HG03066 (cell line): Measurements from ENCODE around the gene ATP10A.
"Not testable (repeated sequence)": the region's sequence is repeated elsewhere in the genome, so short reads cannot be mapped to it uniquely, and the experiment has no call there.

Source experiments
- ATAC-seq: cut with Tn5 transposase; IDR thresholded peaks from one replicate; pipeline ENCODE4 v1.9.1; 2021; ENCODE audit warnings: low read depth; ENCODE audit not compliant: unreplicated experiment

ATP10A gene

GRCh38 chr15:25671132-25671531, 192.0 kb downstream of the ATP10A start:
- no peak for ATAC-seq

- no peak for ATAC-seq
Observed at GRCh38 chr15:25670621-25671020, 192.5 kb downstream of the ATP10A start.

GRCh38 chr15:25670025-25670554, 193.0 kb downstream of the ATP10A start:
- ATAC-seq: no peak

GRCh38 chr15:25668901-25669300, 194.2 kb downstream of the ATP10A start:
- ATAC-seq: no peak

- no peak for ATAC-seq
Observed at GRCh38 chr15:25668236-25668795, 194.8 kb downstream of the ATP10A start.

GRCh38 chr15:25667829-25668228, 195.3 kb downstream of the ATP10A start:
- ATAC-seq: no peak

- ATAC-seq: no peak
Observed at GRCh38 chr15:25665913-25666312, 197.2 kb downstream of the ATP10A start.

GRCh38 chr15:25664761-25665160, 198.4 kb downstream of the ATP10A start:
- ATAC-seq: no peak

GRCh38 chr15:25663515-25663914, 199.6 kb downstream of the ATP10A start:
- ATAC-seq: no peak

GRCh38 chr15:25661898-25662297, 201.2 kb downstream of the ATP10A start:
- ATAC-seq: no peak

- ATAC-seq: no peak
Observed at GRCh38 chr15:25659251-25659650, 203.9 kb downstream of the ATP10A start.

- ATAC-seq: no peak
Observed at GRCh38 chr15:25658560-25658959, 204.6 kb downstream of the ATP10A start.

GRCh38 chr15:25655207-25655948, 207.7 kb downstream of the ATP10A start:
- ATAC-seq: no peak

- ATAC-seq: no peak
Observed at GRCh38 chr15:25653371-25653770, 209.8 kb downstream of the ATP10A start.

GRCh38 chr15:25652704-25653103, 210.4 kb downstream of the ATP10A start:
- ATAC-seq: no peak

- no peak for ATAC-seq
Observed at GRCh38 chr15:25649390-25649789, 213.7 kb downstream of the ATP10A start.

- no peak for ATAC-seq
Observed at GRCh38 chr15:25643120-25643519, 220.0 kb downstream of the ATP10A start.

- no peak for ATAC-seq
Observed at GRCh38 chr15:25641762-25642161, 221.4 kb downstream of the ATP10A start.

GRCh38 chr15:25641361-25641760, 221.8 kb downstream of the ATP10A start:
- ATAC-seq: no peak

- ATAC-seq: not testable (repeated sequence)
Observed at GRCh38 chr15:25640959-25641358, 222.2 kb downstream of the ATP10A start.

- ATAC-seq: no peak
Observed at GRCh38 chr15:25640381-25640780, 222.7 kb downstream of the ATP10A start.

- ATAC-seq: not testable (repeated sequence)
Observed at GRCh38 chr15:25636486-25636885, 226.6 kb downstream of the ATP10A start.
